Cardiac muscle cell (in vitro differentiated cells and primary cell): ENCODE measurements around the gene DOCK4. TPM values are rescaled to one million over a fixed set of nuclear protein-coding genes. Genes with fewer than 3 reads are reported as not detected.
A peak's percentile ranks its signal among the peaks of the same experiment; 100 is the strongest.

ENCODE experiments used
- DNase-seq, 2 donors: peaks; one replicate each; pipeline versions ENCODE4 v3.0.0 to v3.0.0-alpha.2; 2010 to 2017; ENCODE audit warnings: low read depth in 1 of 2, low spot score in 1 of 2
- H3K27ac ChIP-seq: fragments of 200-600 bp; sonication (generic); 2 replicates; pipeline ENCODE4 v1.5.1; 2016
- H3K27me3 ChIP-seq: fragments of 200-600 bp; sonication (generic); 2 replicates; pipeline ENCODE4 v1.6.0; 2016; ENCODE audit warnings: control low read depth
- H3K36me3 ChIP-seq: fragments of 200-600 bp; sonication (generic); 2 replicates; pipeline ENCODE4 v1.5.1; 2016; ENCODE audit warnings: control low read depth
- H3K4me1 ChIP-seq: fragments of 200-600 bp; sonication (generic); 2 replicates; pipeline ENCODE4 v1.8.1; 2017; ENCODE audit warnings: low read depth, mild to moderate bottlenecking, mixed run types
- H3K4me3 ChIP-seq: fragments of 200-600 bp; sonication (generic); 2 replicates; pipeline ENCODE4 v1.5.1; 2016; ENCODE audit warnings: mild to moderate bottlenecking
- H3K9me3 ChIP-seq: fragments of 200-600 bp; sonication (generic); 2 replicates; pipeline ENCODE4 v1.5.1; 2017; ENCODE audit warnings: low read depth, mild to moderate bottlenecking, control low read depth
- CTCF ChIP-seq: IDR thresholded peaks from 2 replicates; pipeline ENCODE4 v1.5.1; 2012; ENCODE audit warnings: low read depth, mild to moderate bottlenecking, low read length
- polyA plus RNA-seq: library from polyadenylated mRNA; unstranded; fragments of >200 nt; fragmentation: Nextera tagmentation; extraction: Ambion mirVana; gene quantifications from 2 replicates; pipeline ENCODE4 v1.2.1, GENCODE V29; 2016
- total RNA-seq: library from RNA; depleted of rRNA; stranded (reverse); fragments of >200 nt; gene quantifications from 2 replicates; pipeline ENCODE4 v1.2.3, GENCODE V29; 2016

The DOCK4 gene
- total and polyA plus RNA-seq, 2 experiments from 2014 or later, result 5.3 to 11.4 TPM

GRCh38 chr7:112013274-112013673, 192.9 kb downstream of the DOCK4 start:
- no peak for TF ChIP-seq CTCF
- H3K4me3 ChIP-seq, result no peak overlapping the region
- no peaks in the 10 kb centered on the region for H3K27me3 ChIP-seq
- no peaks in the 10 kb centered on the region for H3K9me3 ChIP-seq
- peaks cover 20% of the 10 kb centered on the region for H3K4me1 ChIP-seq
- H3K36me3 ChIP-seq, result no peaks in the 10 kb centered on the region
- H3K27ac ChIP-seq, result no peak overlapping the region
- DNase-seq, result no peak

GRCh38 chr7:112012242-112012641, 194.0 kb downstream of the DOCK4 start:
- no peak for DNase-seq
- H3K27ac ChIP-seq, result no peak overlapping the region
- TF ChIP-seq CTCF, result no peak
- peaks cover 20% of the 10 kb centered on the region for H3K4me1 ChIP-seq
- no peaks in the 10 kb centered on the region for H3K36me3 ChIP-seq
- H3K9me3 ChIP-seq, result no peaks in the 10 kb centered on the region
- H3K4me3 ChIP-seq, result no peak overlapping the region
- no peaks in the 10 kb centered on the region for H3K27me3 ChIP-seq

DNA sequence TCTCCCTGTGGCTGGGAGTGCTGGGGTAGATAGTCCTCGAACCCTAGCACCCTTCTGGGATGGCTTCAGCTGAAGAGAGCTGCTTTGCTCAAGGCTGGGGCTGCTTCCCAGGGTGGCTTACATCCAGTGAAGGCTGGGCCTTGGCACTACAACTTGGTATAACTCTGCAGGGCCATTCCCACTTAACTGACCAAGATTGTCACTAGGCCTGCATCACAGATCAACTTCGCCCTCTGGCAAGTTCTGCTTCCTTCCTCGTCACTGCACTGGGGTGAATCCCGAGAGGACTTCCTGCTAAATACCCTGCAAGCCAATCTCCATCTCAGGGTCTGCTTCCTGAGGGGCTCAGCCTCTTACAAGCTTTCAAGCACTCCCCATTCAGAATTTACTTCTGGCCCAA, 195.2 kb downstream of the DOCK4 start:
- Histone ChIP-seq H3K4me1 (peaks cover 20% of the 10 kb centered on the region), H3K36me3 (no peaks in the 10 kb centered on the region), H3K27me3 (no peaks in the 10 kb centered on the region), H3K4me3 (no peak overlapping the region), H3K27ac (no peak overlapping the region), H3K9me3 (no peaks in the 10 kb centered on the region)
- no peak for TF ChIP-seq CTCF
- DNase-seq, result no peak

DNA sequence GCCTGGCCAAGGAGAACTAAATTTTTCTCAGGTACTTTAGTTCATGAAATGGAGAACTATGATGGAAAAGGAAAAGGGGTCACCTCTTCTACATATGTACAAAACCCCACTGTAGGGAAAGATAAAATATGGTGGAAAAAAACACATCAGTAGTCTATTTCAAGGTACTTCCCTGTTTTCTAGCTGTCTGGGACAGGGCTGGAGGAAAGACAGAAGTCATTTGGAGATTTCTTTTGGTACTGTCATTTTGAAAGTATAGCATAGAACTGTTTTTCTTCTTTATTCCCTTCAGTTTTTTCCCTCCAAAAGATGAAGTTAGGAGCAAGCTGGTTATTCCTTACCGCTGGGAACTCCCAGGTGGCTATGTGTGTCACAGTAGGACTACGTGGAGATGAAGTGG, 196.1 kb downstream of the DOCK4 start:
- H3K27me3 ChIP-seq, result no peaks in the 10 kb centered on the region
- no peak for TF ChIP-seq CTCF
- no peak overlapping the region for H3K4me3 ChIP-seq
- no peaks in the 10 kb centered on the region for H3K36me3 ChIP-seq
- H3K4me1 ChIP-seq, result peaks cover 20% of the 10 kb centered on the region
- no peak for DNase-seq
- H3K9me3 ChIP-seq, result no peaks in the 10 kb centered on the region
- H3K27ac ChIP-seq, result no peak overlapping the region

GRCh38 chr7:112009081-112009480, 197.1 kb downstream of the DOCK4 start:
- H3K36me3 ChIP-seq, result no peaks in the 10 kb centered on the region
- no peak overlapping the region for H3K4me3 ChIP-seq
- TF ChIP-seq CTCF, result no peak
- H3K27me3 ChIP-seq, result no peaks in the 10 kb centered on the region
- no peaks in the 10 kb centered on the region for H3K9me3 ChIP-seq
- DNase-seq, result peak in 1 of 2 donors; percentile 49
- H3K4me1 ChIP-seq, result peaks cover 20% of the 10 kb centered on the region
- H3K27ac ChIP-seq, result no peak overlapping the region

DNA sequence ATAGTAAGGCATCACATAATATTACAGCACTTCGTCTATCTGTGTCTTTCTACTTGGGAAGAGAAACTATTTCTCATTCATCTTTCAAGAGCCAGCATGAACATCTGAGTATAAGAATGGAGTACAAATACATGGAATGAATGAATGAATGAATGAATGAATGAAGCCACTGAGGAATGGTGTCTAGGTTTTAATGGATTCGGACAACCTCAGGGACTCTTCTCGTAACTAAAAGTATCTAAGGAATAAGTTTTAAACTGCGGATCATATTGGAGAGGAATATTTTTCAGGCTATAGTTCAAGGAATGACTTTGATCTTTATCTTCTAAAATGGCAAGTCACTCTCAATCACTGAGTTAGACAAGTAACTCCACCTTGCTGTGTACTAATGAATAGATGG, 199.0 kb downstream of the DOCK4 start:
- H3K27me3 ChIP-seq, result no peaks in the 10 kb centered on the region

More for the DNA sequence above, 199.0 kb downstream of the DOCK4 start:
- H3K27ac ChIP-seq, result no peak overlapping the region
- DNase-seq, result no peak
- no peak for TF ChIP-seq CTCF
- peaks cover 12% of the 10 kb centered on the region for H3K4me1 ChIP-seq
- no peak overlapping the region for H3K4me3 ChIP-seq
- no peaks in the 10 kb centered on the region for H3K9me3 ChIP-seq
- H3K36me3 ChIP-seq, result no peaks in the 10 kb centered on the region
